Left lung (tissue), 10 donors: ENCODE data around the gene IFI27L2. TPM values are rescaled to one million over a fixed set of nuclear protein-coding genes. Genes with fewer than 3 reads are reported as not detected.

Experiments
- ATAC-seq: fragments of 200-7000 bp; cut with Tn5 transposase; one replicate; pipeline ENCODE4 v1.9.1; 2020; ENCODE audit warnings: moderate library complexity
- DNase-seq, 4 donors: peaks; one replicate each; pipeline ENCODE4 v3.0.0-alpha.2; 2013 to 2020
- H3K27ac ChIP-seq, 2 donors: fragments of 200-600 bp; sonication (generic) in 1 of 2; one replicate each; pipeline versions ENCODE4 v1.5.0 to v1.8.0; 2020 to 2021
- H3K27me3 ChIP-seq, 2 donors: fragments of 200-600 bp; sonication (generic) in 1 of 2; one replicate each; pipeline versions ENCODE4 v1.5.0 to v1.8.0; 2020 to 2021
- H3K36me3 ChIP-seq, 2 donors: fragments of 200-600 bp; sonication (generic) in 1 of 2; one replicate each; pipeline versions ENCODE4 v1.5.0 to v1.8.0; 2020 to 2021
- H3K4me1 ChIP-seq, 2 donors: fragments of 200-600 bp; one replicate each; pipeline ENCODE4 v1.8.0; 2021
- H3K4me3 ChIP-seq, 2 donors: fragments of 200-600 bp; sonication (generic) in 1 of 2; one replicate each; pipeline versions ENCODE4 v1.5.0 to v1.8.0; 2020 to 2021; ENCODE audit warnings: mild to moderate bottlenecking in 1 of 2
- H3K9me3 ChIP-seq, 2 donors: fragments of 200-600 bp; sonication (generic) in 1 of 2; one replicate each; pipeline versions ENCODE4 v1.5.0 to v1.8.0; 2020 to 2021
- intact Hi-C, 2 donors: fragments of 100-400 bp; cut with DNase I; formaldehyde crosslinking; loops; one replicate each; pipeline versions ENCODE4 v1.11.2 to v1.14.2; 2022
- polyA plus RNA-seq, 6 donors: library from polyadenylated mRNA; unstranded; fragments of 120-200 nt; gene quantifications; one replicate each; pipeline ENCODE4 v1.2.1, GENCODE V29; 2013; ENCODE audit not compliant: insufficient read length in 6 of 6
- total RNA-seq, 2 donors: library from RNA; stranded (reverse); fragmentation: NEBNext Ultra II Directional; extraction: Animal tissue kit (Norgen Biotek cat#: 25700); gene quantifications; one replicate each; pipeline ENCODE4 v1.2.1, GENCODE V29; 2021
- TF ChIP-seq, protein P1 (sequence below), 2 donors: fragments of 200-600 bp; sonication (generic) in 1 of 2; IDR thresholded peaks; one replicate each; pipeline versions ENCODE4 v1.5.0 to v1.8.0; 2021; ENCODE audit warnings: antibody characterized with exemption in 2 of 2
- donor health status: DM: no; HTN: yes; CAD: no.
- donor health status: DM: no; HTN: no; CAD: no.

Gene IFI27L2
- total and polyA plus RNA-seq, 8 donors, result 30.7 to 59.3 (median 39.5) TPM

DNA sequence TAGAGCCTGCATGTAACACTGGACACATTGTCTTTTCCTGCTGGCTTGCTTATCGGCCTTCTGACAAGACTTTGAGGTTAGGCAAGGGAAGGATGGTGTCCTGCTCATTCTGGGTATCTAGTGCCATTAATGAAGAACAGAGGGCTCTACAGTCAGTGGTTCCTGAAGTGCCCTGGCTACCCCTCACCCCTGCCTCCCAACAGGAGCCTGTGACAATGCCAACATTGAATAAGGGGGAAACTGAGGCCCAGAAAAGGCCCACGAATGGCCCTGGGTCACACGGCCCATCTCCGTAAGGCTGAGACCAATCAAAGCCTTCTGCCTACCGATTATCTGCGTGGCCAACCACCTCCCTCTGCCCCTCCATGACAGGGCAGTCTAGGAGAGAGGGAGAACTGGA, 2.1 kb downstream of the IFI27L2 start:
- TF ChIP-seq, protein P1, sequence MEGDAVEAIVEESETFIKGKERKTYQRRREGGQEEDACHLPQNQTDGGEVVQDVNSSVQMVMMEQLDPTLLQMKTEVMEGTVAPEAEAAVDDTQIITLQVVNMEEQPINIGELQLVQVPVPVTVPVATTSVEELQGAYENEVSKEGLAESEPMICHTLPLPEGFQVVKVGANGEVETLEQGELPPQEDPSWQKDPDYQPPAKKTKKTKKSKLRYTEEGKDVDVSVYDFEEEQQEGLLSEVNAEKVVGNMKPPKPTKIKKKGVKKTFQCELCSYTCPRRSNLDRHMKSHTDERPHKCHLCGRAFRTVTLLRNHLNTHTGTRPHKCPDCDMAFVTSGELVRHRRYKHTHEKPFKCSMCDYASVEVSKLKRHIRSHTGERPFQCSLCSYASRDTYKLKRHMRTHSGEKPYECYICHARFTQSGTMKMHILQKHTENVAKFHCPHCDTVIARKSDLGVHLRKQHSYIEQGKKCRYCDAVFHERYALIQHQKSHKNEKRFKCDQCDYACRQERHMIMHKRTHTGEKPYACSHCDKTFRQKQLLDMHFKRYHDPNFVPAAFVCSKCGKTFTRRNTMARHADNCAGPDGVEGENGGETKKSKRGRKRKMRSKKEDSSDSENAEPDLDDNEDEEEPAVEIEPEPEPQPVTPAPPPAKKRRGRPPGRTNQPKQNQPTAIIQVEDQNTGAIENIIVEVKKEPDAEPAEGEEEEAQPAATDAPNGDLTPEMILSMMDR (IDR thresholded peaks at IDR 0.05), result no peak
- ATAC-seq (no peak), DNase-seq (no peak)
- Histone ChIP-seq H3K36me3 (peaks cover 0 to 6% of the 10 kb centered on the region in 2 donors), H3K9me3 (no peaks in the 10 kb centered on the region), H3K27me3 (peaks cover 0 to 5% of the 10 kb centered on the region in 2 donors), H3K27ac (no peak overlapping the region), H3K4me1 (peaks cover 0 to 12% of the 10 kb centered on the region in 2 donors), H3K4me3 (no peak overlapping the region)
- intact Hi-C loops, result no loop called here

DNA sequence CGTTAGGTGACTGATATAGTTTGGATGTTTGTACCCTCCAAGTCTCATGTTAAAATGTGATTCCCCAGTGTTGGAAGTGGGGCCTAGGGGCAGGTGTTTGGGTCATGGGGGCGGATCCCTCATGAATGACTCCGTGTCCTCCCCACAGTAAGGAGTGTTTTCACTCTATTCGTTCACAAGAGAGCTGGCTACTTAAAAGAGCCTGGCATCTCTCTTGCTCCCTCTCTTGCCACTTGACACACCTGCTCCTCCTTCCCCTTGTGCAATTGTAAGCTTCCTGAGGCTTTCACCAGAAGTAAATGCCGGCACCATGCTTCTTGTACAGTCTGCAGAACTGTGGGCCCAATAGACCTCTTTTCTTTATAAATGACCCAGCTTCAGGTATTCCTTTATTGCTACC, 2.6 kb downstream of the IFI27L2 start:
- H3K4me3 ChIP-seq, result no peak overlapping the region
- ATAC-seq, result no peak
- intact Hi-C loops, result no loop called here

DNA sequence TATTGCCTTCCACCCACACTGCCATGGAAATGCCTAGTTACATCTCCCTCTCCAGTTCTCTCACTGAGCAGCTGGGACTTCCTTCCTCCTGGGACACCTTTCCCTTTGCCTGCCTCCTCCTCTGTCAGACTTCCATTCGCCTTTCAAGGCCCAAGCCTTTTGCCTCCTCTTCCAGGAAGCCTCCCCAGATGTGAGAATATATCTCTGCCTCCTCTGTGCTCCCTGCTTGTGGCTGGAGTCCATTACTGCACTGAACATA, 3.1 kb downstream of the IFI27L2 start:
- Histone ChIP-seq H3K4me3 (no peak overlapping the region), H3K9me3 (no peaks in the 10 kb centered on the region), H3K4me1 (peaks cover 0 to 12% of the 10 kb centered on the region in 2 donors), H3K27me3 (no peaks in the 10 kb centered on the region), H3K27ac (no peak overlapping the region), H3K36me3 (peaks cover 0 to 6% of the 10 kb centered on the region in 2 donors)
- DNase-seq (no peak), ATAC-seq (no peak)
- intact Hi-C loops, result no loop called here
- TF ChIP-seq, protein P1 (IDR thresholded peaks at IDR 0.05), result no peak

More for the DNA sequence above, 2.6 kb downstream of the IFI27L2 start:
- Histone ChIP-seq H3K27ac (no peak overlapping the region), H3K36me3 (peaks cover 0 to 6% of the 10 kb centered on the region in 2 donors), H3K9me3 (no peaks in the 10 kb centered on the region), H3K4me1 (peaks cover 0 to 12% of the 10 kb centered on the region in 2 donors), H3K27me3 (peaks cover 0 to 4% of the 10 kb centered on the region in 2 donors)
- DNase-seq, result no peak
- TF ChIP-seq, protein P1 (IDR thresholded peaks at IDR 0.05), result no peak

DNA sequence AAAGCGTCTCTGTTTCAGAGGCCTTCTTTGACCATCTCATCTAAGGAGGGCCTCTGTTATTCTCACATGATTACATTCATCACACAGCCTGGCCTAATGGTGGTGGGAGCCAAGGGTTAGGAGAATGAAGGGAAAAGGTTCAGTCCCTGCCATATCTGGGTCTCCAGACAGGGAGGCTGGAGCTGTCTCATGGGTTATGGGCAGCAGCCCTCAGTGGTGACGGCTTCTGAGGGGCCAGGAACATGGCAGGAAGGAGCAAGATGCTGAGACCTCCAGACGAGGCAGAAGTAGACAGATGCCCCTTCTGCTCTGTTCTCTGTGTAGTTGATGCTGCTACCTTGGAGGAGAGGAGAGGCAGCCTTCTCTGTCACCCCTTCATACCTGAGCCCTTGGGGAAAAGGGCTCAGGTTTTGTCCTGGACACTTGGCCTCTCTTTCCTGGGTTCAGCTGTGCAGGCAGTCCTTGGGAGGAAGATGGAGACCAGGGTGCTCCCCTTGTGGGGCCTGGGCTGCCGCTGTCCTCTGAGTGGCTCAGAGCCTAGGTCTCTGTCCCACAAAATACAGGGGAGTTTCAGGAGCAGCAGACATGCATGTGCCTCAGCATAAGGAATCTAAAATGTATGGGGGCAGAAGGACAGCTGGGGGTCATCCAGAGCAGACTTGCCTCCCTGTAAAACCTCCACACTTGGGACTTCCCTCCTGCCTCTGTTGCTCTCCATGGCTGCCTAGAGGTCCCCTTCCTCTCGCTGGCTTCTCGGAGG, 3.6 kb downstream of the IFI27L2 start:
- DNase-seq (no peak), ATAC-seq (no peak)
- H3K36me3 ChIP-seq, result peaks cover 0 to 6% of the 10 kb centered on the region in 2 donors
- TF ChIP-seq, protein P1 (IDR thresholded peaks at IDR 0.05), result no peak
- H3K4me1 ChIP-seq, result peaks cover 0 to 12% of the 10 kb centered on the region in 2 donors
- H3K4me3 ChIP-seq, result no peak overlapping the region
- no peak overlapping the region for H3K27ac ChIP-seq
- H3K9me3 ChIP-seq, result peaks cover 0 to 3% of the 10 kb centered on the region in 2 donors
- H3K27me3 ChIP-seq, result no peaks in the 10 kb centered on the region
- intact Hi-C loops, result no loop called here

DNA sequence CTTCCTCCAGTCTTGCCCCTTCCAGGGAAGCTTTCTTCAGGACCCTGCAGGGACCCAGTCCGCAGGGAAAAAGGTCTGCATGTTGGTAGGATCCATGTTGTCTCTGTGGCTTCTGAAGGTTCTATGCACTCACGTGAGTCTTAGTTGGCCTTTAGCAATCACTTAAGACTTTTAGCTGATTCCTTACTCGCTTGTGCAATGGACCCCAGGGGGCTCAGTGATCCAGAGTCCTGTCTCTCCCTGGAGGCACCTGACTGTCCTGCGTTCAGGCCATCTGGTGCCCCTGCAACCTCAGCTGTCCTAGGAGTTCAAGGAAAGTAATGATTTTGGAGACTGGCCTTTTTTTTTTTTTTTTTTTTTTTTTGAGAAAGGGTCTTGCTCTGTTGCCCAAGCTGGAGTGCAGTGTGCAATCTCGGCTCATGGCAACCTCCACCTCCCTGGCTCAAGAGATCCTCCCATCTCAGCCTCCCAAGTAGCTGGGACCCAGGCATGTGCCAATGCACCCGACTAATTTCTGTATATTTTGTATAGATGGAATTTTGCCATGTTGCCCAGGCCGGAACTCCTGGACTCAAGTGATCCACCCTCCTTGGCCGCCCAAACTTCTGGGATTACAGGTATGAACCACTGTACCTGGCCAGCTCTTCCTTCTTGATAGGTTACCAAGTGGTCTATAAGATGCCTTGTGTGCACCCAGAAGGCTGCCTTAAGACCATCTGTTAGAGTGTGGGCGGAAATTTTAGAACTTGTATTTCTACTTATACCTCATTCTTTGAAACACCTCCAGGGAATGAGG, 4.6 kb downstream of the IFI27L2 start:
- intact Hi-C loops, result no loop called here
- DNase-seq, result no peak

More for the DNA sequence above, 4.6 kb downstream of the IFI27L2 start:
- TF ChIP-seq, protein P1 (IDR thresholded peaks at IDR 0.05), result no peak
- no peak overlapping the region for H3K4me3 ChIP-seq
- H3K27ac ChIP-seq, result no peak overlapping the region
- peaks cover 0 to 5% of the 10 kb centered on the region in 2 donors for H3K4me1 ChIP-seq
- ATAC-seq, result no peak
- H3K9me3 ChIP-seq, result peaks cover 0 to 14% of the 10 kb centered on the region in 2 donors
- H3K27me3 ChIP-seq, result no peaks in the 10 kb centered on the region
- peaks cover 0 to 6% of the 10 kb centered on the region in 2 donors for H3K36me3 ChIP-seq
